Gastroesophageal sphincter (tissue), 4 donors: Measurements from ENCODE around the gene MPP2. TPM values are rescaled to one million over a fixed set of nuclear protein-coding genes. Genes with fewer than 3 reads are reported as not detected.
A peak's percentile ranks its signal among the peaks of the same experiment; 100 is the strongest.

Source experiments
- ATAC-seq: fragments of 150-250 bp; one replicate; pipeline ENCODE4 v1.9.1; 2016; ENCODE audit warnings: mild to moderate bottlenecking, moderate library complexity
- H3K27ac ChIP-seq, 4 donors: fragments of 200-600 bp; sonication (generic) in 3 of 4; 1 replicate in 3 of 4; 2 replicates in 1 of 4; pipeline ENCODE4 v1.5.1; 2016 to 2019
- H3K27me3 ChIP-seq: fragments of 200-600 bp; sonication (generic); one replicate; pipeline ENCODE4 v1.5.1; 2019
- H3K36me3 ChIP-seq, 2 donors: fragments of 200-600 bp; sonication (generic); one replicate each; pipeline ENCODE4 v1.5.1; 2019; ENCODE audit warnings: control low read depth in 1 of 2
- H3K4me1 ChIP-seq, 3 donors: fragments of 200-600 bp; sonication (generic); 1 replicate in 2 of 3; 2 replicates in 1 of 3; pipeline ENCODE4 v1.5.1; 2016 to 2019; ENCODE audit warnings: control low read depth in 2 of 3
- H3K4me3 ChIP-seq, 2 donors: fragments of 200-600 bp; sonication (generic); one replicate each; pipeline ENCODE4 v1.5.1; 2019; ENCODE audit warnings: mild to moderate bottlenecking in 1 of 2, moderate library complexity in 1 of 2
- H3K9me3 ChIP-seq, 3 donors: fragments of 200-600 bp; sonication (generic); one replicate each; pipeline ENCODE4 v1.5.1; 2017 to 2019; ENCODE audit warnings: control low read depth in 2 of 3
- EP300 ChIP-seq: sonication (generic); formaldehyde crosslinking; IDR thresholded peaks from one replicate; pipeline ENCODE4 v1.6.1; 2017; ENCODE audit warnings: antibody characterized with exemption, mild to moderate bottlenecking
- POLR2A ChIP-seq, 2 donors: fragments of 450-650 bp; IDR thresholded peaks; one replicate each; pipeline ENCODE4 v1.6.1; 2017; ENCODE audit warnings: antibody characterized with exemption in 2 of 2, mild to moderate bottlenecking in 2 of 2, moderate library complexity in 1 of 2
- POLR2AphosphoS5 ChIP-seq: sonication (generic); formaldehyde crosslinking; IDR thresholded peaks from one replicate; pipeline ENCODE4 v1.6.1; 2017; ENCODE audit warnings: antibody characterized with exemption
- WGBS, 2 donors: methylation state at CpG; one replicate each; pipeline ENCODE4 v1.1.5; 2018; ENCODE audit warnings: low coverage in 1 of 2; 5-methylcytosine and 5-hydroxymethylcytosine counted together
- total RNA-seq, 4 donors: library from RNA; depleted of rRNA; stranded (reverse); fragments of >200 nt; gene quantifications; one replicate each; pipeline ENCODE4 v1.1.0, GENCODE V29; 2016
- TF ChIP-seq, protein P1 (sequence below), 4 experiments: fragments of 200-600 bp in 2 of 4; fragments of 450-650 bp in 2 of 4; sonication (generic) in 1 of 4; IDR thresholded peaks; one replicate each; pipeline ENCODE4 v1.5.1; 2017 to 2019; ENCODE audit warnings: antibody characterized with exemption in 4 of 4, mild to moderate bottlenecking in 2 of 4, moderate library complexity in 2 of 4

The MPP2 gene
- total RNA-seq, 4 donors from 2014 or later = 6.3 to 20.9 (median 15.1) TPM

- H3K4me1 ChIP-seq = peaks cover 0 to 33% (median 0%) of the 10 kb centered on the region in 3 donors
- H3K9me3 ChIP-seq = no peaks in the 10 kb centered on the region
- peaks cover 24% of the 10 kb centered on the region for H3K27me3 ChIP-seq
- peak overlapping the region in 2 of 4 donors; percentile 36 to 64 for H3K27ac ChIP-seq
- ATAC-seq = peak; percentile 61
- WGBS, 2 donors = 61 to 70% methylated on average over 2 to 6 of the region's 9 CpGs
- H3K4me3 ChIP-seq = no peak overlapping the region
- TF ChIP-seq POLR2AphosphoS5 = no peak
- TF ChIP-seq, protein P1, sequence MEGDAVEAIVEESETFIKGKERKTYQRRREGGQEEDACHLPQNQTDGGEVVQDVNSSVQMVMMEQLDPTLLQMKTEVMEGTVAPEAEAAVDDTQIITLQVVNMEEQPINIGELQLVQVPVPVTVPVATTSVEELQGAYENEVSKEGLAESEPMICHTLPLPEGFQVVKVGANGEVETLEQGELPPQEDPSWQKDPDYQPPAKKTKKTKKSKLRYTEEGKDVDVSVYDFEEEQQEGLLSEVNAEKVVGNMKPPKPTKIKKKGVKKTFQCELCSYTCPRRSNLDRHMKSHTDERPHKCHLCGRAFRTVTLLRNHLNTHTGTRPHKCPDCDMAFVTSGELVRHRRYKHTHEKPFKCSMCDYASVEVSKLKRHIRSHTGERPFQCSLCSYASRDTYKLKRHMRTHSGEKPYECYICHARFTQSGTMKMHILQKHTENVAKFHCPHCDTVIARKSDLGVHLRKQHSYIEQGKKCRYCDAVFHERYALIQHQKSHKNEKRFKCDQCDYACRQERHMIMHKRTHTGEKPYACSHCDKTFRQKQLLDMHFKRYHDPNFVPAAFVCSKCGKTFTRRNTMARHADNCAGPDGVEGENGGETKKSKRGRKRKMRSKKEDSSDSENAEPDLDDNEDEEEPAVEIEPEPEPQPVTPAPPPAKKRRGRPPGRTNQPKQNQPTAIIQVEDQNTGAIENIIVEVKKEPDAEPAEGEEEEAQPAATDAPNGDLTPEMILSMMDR (IDR thresholded peaks at IDR 0.05) = no peak
- no peak for TF ChIP-seq POLR2A (IDR thresholded peaks at IDR 0.05)
- no peak for TF ChIP-seq EP300
- H3K36me3 ChIP-seq = no peaks in the 10 kb centered on the region
These were observed 46.3 kb downstream of the MPP2 start for GRCh38 chr17:43860927-43861622.

DNA sequence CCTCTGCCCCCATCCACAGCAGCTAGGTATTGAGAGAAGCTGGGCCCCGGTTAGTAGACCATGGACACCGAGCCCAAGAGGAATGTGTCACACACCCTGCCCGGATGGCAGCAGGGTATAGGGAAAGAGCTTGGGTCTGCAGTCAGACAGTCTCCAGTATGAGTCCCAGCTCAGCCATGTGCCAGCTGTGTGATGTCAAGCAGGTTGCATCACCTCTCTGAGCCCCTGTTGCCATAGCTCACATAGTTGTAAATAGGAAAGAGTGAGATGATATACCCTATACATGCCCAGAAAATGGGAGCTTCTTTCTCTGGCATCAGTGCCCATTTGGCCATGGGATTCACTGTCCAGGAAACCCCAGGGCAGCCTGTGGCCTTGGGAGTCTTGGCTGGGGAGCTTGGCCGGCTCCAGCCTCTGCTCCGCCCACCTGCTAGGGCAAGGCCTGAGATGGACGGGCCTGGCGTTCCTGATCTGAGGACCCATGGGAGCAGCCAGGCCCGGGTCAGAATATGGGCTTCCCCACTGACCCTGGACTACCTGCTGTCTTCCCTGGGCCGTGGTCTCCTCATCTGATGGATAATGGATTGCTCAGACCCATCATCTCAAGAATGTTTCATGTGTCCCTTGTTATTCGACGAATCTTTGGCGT is 47.1 kb downstream of the MPP2 start:
- H3K27me3 ChIP-seq = peaks cover 27% of the 10 kb centered on the region
- H3K27ac ChIP-seq = peak overlapping the region in 2 of 4 donors; percentile 36 to 64
- no peak for TF ChIP-seq POLR2AphosphoS5
- no peak for TF ChIP-seq EP300
- no peak for TF ChIP-seq POLR2A (IDR thresholded peaks at IDR 0.05)
- TF ChIP-seq, protein P1 (IDR thresholded peaks at IDR 0.05) = no peak
- peak; percentile 28 for ATAC-seq
- peaks cover 0 to 33% (median 0%) of the 10 kb centered on the region in 3 donors for H3K4me1 ChIP-seq
- no peak overlapping the region for H3K4me3 ChIP-seq
- no peaks in the 10 kb centered on the region for H3K9me3 ChIP-seq
- WGBS, 2 donors = 85 to 86% methylated on average over 3 to 5 of the region's 12 CpGs
- H3K36me3 ChIP-seq = no peaks in the 10 kb centered on the region

GRCh38 chr17:43857957-43858600 is 49.3 kb downstream of the MPP2 start:
- no peak overlapping the region for H3K4me3 ChIP-seq
- H3K4me1 ChIP-seq = peaks cover 0 to 33% (median 0%) of the 10 kb centered on the region in 3 donors
- WGBS, 2 donors = 0 to 63% methylated on average over 1 to 7 of the region's 12 CpGs
- ATAC-seq = no peak
- H3K27ac ChIP-seq = peak overlapping the region in 1 of 4 donors; percentile 14
- no peaks in the 10 kb centered on the region for H3K36me3 ChIP-seq
- peaks cover 43% of the 10 kb centered on the region for H3K27me3 ChIP-seq
- no peak for TF ChIP-seq EP300
- no peak for TF ChIP-seq POLR2A (IDR thresholded peaks at IDR 0.05)
- TF ChIP-seq POLR2AphosphoS5 = no peak
- TF ChIP-seq, protein P1 (IDR thresholded peaks at IDR 0.05) = no peak
- no peaks in the 10 kb centered on the region for H3K9me3 ChIP-seq

GRCh38 chr17:43857141-43857540 is 50.2 kb downstream of the MPP2 start:
- no peak overlapping the region for H3K27ac ChIP-seq
- no peak for ATAC-seq
- no peak for TF ChIP-seq POLR2AphosphoS5
- TF ChIP-seq, protein P1 (IDR thresholded peaks at IDR 0.05) = no peak
- no peak for TF ChIP-seq POLR2A (IDR thresholded peaks at IDR 0.05)
- no peak for TF ChIP-seq EP300
- no peaks in the 10 kb centered on the region for H3K36me3 ChIP-seq
- H3K4me1 ChIP-seq = peaks cover 0 to 32% (median 0%) of the 10 kb centered on the region in 3 donors
- WGBS, 2 donors = no CpG with 5 or more reads among the region's 5 CpGs
- H3K27me3 ChIP-seq = peaks cover 46% of the 10 kb centered on the region
- H3K4me3 ChIP-seq = no peak overlapping the region
- no peaks in the 10 kb centered on the region for H3K9me3 ChIP-seq
